Measurements from ENCODE around the gene ANAPC13. TPM values are rescaled to one million over a fixed set of nuclear protein-coding genes. Genes with fewer than 3 reads are reported as not detected.

The ANAPC13 gene
- polyA plus RNA-seq, 1 of the 3 experiments (the other 2 are of a cell fraction) = 63.5 TPM

DNA sequence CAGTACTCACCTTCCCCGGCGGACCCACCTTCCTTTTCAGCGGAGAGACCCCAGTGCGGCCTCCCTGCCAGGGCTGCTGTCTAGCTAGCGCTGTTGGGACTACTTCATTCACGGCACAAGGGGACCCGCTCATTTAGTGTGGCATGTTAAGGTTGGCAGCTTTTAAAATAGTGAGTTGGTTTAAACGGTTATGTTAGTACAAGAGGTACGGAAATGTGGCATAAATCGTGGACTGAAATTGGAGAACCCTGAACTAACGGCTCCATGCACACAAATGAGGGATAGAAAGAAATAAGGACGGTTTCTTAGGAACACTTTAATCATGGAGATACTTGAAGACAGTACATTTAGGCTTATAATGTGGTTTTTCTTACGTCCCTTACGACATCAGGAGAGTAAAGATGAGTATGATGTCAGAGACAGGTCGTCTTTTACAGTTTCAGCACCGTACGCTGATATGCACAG is 824 bp upstream of the ANAPC13 start:
- Histone ChIP-seq H3K9ac (peak overlapping the region; percentile 95), H3K9me3 (no peaks in the 10 kb centered on the region), H3K79me2 (ENCODE audit: insufficient read depth) (peaks cover 93% of the 10 kb centered on the region), H3K4me3 (ENCODE audit: low read depth in 2 of 2, low read length in 1 of 2) (peak overlapping the region; percentile 85 to 96), H3K27ac (ENCODE audit: low read depth in 2 of 2, low read length in 1 of 2) (peak overlapping the region; percentile 95 to 98), H3K4me2 (peak overlapping the region; percentile 92), H3K36me3 (replicated peaks in 1 of 2; ENCODE audit: control insufficient read depth in 1 of 2, insufficient read depth in 2 of 2, low read length in 1 of 2) (peaks cover 13 to 14% of the 10 kb centered on the region in 2 experiments), H3K4me1 (ENCODE audit: control insufficient read depth in 1 of 2, insufficient read depth in 2 of 2, low read depth in 1 of 2, low read length in 1 of 2) (peaks cover 12 to 33% of the 10 kb centered on the region in 2 experiments), H4K20me1 (ENCODE audit: insufficient read depth) (no peaks in the 10 kb centered on the region), H3K27me3 (ENCODE audit: insufficient read depth) (no peaks in the 10 kb centered on the region), H2AFZ (ENCODE audit: low read depth) (peak overlapping the region; percentile 32; the same call in 1 of the 2 replicates), H3F3A (replicated peaks; ENCODE audit: insufficient read depth) (peaks cover 50% of the 10 kb centered on the region), H3K9me2 (no peaks in the 10 kb centered on the region)
- peak; percentile 16 for DNase-seq
- TF ChIP-seq JUND (IDR thresholded peaks at IDR 0.05) = no peak
- no peak for TF ChIP-seq TCF12 (IDR thresholded peaks at IDR 0.05)
- ChIA-PET CTCF (interaction anchor here (0.7 to 17.6 kb wide), 7 partner anchors 10 to 558 kb away, joined by 3 to 375 read pairs (median 3); partner anchors contain the start of gene RYK), POLR2A (interaction anchor here (0.6 to 1.4 kb wide), 2 partner anchors 27 to 79 kb away, joined by 3 to 6 read pairs; no protein-coding TSS in a partner anchor)
- 2% methylated on average over 16 of the region's 17 CpGs for WGBS (ENCODE audit: low lambda C conversion rate)

DNA sequence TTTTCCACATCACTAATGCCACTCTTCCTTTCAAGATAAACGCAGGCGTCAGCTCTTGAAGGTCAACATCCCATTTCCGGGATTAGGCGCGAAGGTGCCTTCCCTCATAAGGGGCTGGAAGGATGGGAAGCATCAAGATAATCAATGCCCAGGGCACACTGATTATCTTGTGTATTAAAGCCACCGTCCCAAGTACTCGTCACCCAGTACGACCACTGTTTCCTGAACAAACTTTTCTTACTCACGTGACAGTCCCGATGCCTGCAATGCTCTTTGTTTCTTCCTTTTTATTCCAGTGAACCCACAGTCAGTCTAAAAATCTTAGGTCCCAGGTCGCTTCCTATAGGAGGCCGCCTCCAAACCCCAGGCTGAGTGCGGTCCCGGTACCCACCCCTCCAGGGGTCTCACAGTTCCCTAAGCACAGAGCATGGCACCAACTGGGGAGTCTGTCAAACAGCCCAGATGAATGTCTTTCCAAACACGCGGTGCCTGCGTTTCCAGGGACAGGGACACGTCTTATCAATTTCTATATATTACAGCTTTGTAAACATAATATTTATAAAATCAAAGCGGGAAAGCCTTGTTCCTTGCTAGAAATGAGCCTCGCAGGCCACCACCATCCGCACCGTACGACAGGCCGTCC is 589 bp downstream of the ANAPC13 start:
- H3K4me2 ChIP-seq = peak overlapping the region; percentile 92
- peak overlapping the region; percentile 95 for H3K9ac ChIP-seq
- H3F3A ChIP-seq (replicated peaks; ENCODE audit: insufficient read depth) = peaks cover 43% of the 10 kb centered on the region
- H3K4me1 ChIP-seq (ENCODE audit: control insufficient read depth in 1 of 2, insufficient read depth in 2 of 2, low read depth in 1 of 2, low read length in 1 of 2) = peaks cover 12 to 33% of the 10 kb centered on the region in 2 experiments
- H3K9me3 ChIP-seq = no peaks in the 10 kb centered on the region
- TF ChIP-seq CTCF (IDR thresholded peaks at IDR 0.05) = no peak
- 0 out of 4 replicates have a peak, but pooled peaks of 1 of the 2 experiments have one; percentile 26 for TF ChIP-seq EP300 (IDR thresholded peaks at IDR 0.05; ENCODE audit: borderline replicate concordance in 1 of 2, low read depth in 1 of 2, low read length in 1 of 2)
- TF ChIP-seq TEAD4 (IDR thresholded peaks at IDR 0.05; ENCODE audit: borderline replicate concordance, insufficient read depth) = no peak
- TF ChIP-seq ELF1 (IDR thresholded peaks at IDR 0.05) = 0 out of 2 replicates have a peak, but pooled peaks have one; percentile 81
- 0 out of 2 replicates have a peak, but pooled peaks have one; percentile 5 for TF ChIP-seq MAX (IDR thresholded peaks at IDR 0.05; ENCODE audit: low read depth)
- TF ChIP-seq POLR2AphosphoS5 (IDR thresholded peaks at IDR 0.05; ENCODE audit: low read depth, low read length) = no peak; the same call in 1 of the 2 replicates
- TF ChIP-seq, protein P1, sequence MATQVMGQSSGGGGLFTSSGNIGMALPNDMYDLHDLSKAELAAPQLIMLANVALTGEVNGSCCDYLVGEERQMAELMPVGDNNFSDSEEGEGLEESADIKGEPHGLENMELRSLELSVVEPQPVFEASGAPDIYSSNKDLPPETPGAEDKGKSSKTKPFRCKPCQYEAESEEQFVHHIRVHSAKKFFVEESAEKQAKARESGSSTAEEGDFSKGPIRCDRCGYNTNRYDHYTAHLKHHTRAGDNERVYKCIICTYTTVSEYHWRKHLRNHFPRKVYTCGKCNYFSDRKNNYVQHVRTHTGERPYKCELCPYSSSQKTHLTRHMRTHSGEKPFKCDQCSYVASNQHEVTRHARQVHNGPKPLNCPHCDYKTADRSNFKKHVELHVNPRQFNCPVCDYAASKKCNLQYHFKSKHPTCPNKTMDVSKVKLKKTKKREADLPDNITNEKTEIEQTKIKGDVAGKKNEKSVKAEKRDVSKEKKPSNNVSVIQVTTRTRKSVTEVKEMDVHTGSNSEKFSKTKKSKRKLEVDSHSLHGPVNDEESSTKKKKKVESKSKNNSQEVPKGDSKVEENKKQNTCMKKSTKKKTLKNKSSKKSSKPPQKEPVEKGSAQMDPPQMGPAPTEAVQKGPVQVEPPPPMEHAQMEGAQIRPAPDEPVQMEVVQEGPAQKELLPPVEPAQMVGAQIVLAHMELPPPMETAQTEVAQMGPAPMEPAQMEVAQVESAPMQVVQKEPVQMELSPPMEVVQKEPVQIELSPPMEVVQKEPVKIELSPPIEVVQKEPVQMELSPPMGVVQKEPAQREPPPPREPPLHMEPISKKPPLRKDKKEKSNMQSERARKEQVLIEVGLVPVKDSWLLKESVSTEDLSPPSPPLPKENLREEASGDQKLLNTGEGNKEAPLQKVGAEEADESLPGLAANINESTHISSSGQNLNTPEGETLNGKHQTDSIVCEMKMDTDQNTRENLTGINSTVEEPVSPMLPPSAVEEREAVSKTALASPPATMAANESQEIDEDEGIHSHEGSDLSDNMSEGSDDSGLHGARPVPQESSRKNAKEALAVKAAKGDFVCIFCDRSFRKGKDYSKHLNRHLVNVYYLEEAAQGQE (IDR thresholded peaks at IDR 0.05; ENCODE audit: low read depth, low read length) = peak; percentile 31; the same call in 1 of the 2 replicates
- no peak; the same call in 1 of the 2 replicates for TF ChIP-seq USF1 (IDR thresholded peaks at IDR 0.05; ENCODE audit: borderline replicate concordance, low read depth)
- TF ChIP-seq RCOR1 (IDR thresholded peaks at IDR 0.05; ENCODE audit: low read length) = no peak
- no peak for TF ChIP-seq RFX5 (IDR thresholded peaks at IDR 0.05; ENCODE audit: low read length)
- peak overlapping the region; percentile 60 for H2AFZ ChIP-seq (ENCODE audit: low read depth)
- CTCF ChIA-PET = interaction anchor here (0.6 to 17.6 kb wide), 7 partner anchors 9 to 557 kb away, joined by 3 to 375 read pairs (median 3); partner anchors contain the start of gene RYK
- peak overlapping the region; percentile 85 to 96 for H3K4me3 ChIP-seq (ENCODE audit: low read depth in 2 of 2, low read length in 1 of 2)
- under 1% methylated on average over 24 of the region's 24 CpGs for WGBS (ENCODE audit: low lambda C conversion rate)
- peak; percentile 63 for DNase-seq
- no peaks in the 10 kb centered on the region for H3K27me3 ChIP-seq (ENCODE audit: insufficient read depth)
- no peaks in the 10 kb centered on the region for H3K9me2 ChIP-seq
- POLR2A ChIA-PET = interaction anchor here (0.9 to 1.4 kb wide), 2 partner anchors 80 to 120 kb away, joined by 4 to 6 read pairs; no protein-coding TSS in a partner anchor
- peaks cover 93% of the 10 kb centered on the region for H3K79me2 ChIP-seq (ENCODE audit: insufficient read depth)
- H3K36me3 ChIP-seq (replicated peaks in 1 of 2; ENCODE audit: control insufficient read depth in 1 of 2, insufficient read depth in 2 of 2, low read length in 1 of 2) = peaks cover 25 to 28% of the 10 kb centered on the region in 2 experiments
- peak overlapping the region; percentile 95 to 98 for H3K27ac ChIP-seq (ENCODE audit: low read depth in 2 of 2, low read length in 1 of 2)
- no peaks in the 10 kb centered on the region for H4K20me1 ChIP-seq (ENCODE audit: insufficient read depth)
